K562 (cell line): Measurements from ENCODE around the gene BCAS2. TPM values are rescaled to one million over a fixed set of nuclear protein-coding genes. Genes with fewer than 3 reads are reported as not detected.

ENCODE experiments used
- BCL6 ChIP-seq: fragments of 250-450 bp; sonication (Bioruptor Pico); IDR thresholded peaks from 2 replicates; pipeline ENCODE4 v1.4.0; 2020
- BCLAF1 ChIP-seq, 2 experiments: fragments of 450-650 bp in 1 of 2; IDR thresholded peaks; 2 replicates each; pipeline ENCODE4 v1.6.1; 2011 to 2017; ENCODE audit warnings: low read depth in 2 of 2, antibody characterized with exemption in 1 of 2, borderline replicate concordance in 1 of 2, low read length in 1 of 2, mild to moderate bottlenecking in 1 of 2, mixed read lengths in 1 of 2; ENCODE audit not compliant: control insufficient read depth in 1 of 2
- CAMTA2 ChIP-seq: fragments of 250-450 bp; sonication (Bioruptor Pico); conservative IDR thresholded peaks from 2 replicates; pipeline ENCODE4 v1.5.1; 2022
- HBP1 ChIP-seq: fragments of 450-650 bp; formaldehyde crosslinking; IDR thresholded peaks from 2 replicates; pipeline ENCODE4 v1.4.0; 2022; ENCODE audit warnings: missing genetic modification characterization
- LCOR ChIP-seq: sonication (generic); formaldehyde crosslinking; IDR thresholded peaks from 2 replicates; pipeline ENCODE4 v1.8.0; 2022; ENCODE audit warnings: mild to moderate bottlenecking, missing genetic modification reagents
- NFYB ChIP-seq: IDR thresholded peaks from 2 replicates; pipeline ENCODE4 v1.6.1; 2011; ENCODE audit warnings: mild to moderate bottlenecking, moderate library complexity; ENCODE audit not compliant: insufficient read length; ENCODE audit errors: extremely low read depth
- RAD21 ChIP-seq, 2 experiments: fragments of 250-450 bp in 1 of 2; fragments of 450-650 bp in 1 of 2; sonication (Bioruptor Pico) in 1 of 2; formaldehyde crosslinking in 1 of 2; IDR thresholded peaks in 1 of 2; conservative IDR thresholded peaks in 1 of 2; 2 replicates each; pipeline versions ENCODE4 v1.4.0 to v1.8.0; 2020 to 2022; ENCODE audit warnings: mild to moderate bottlenecking in 2 of 2, moderate library complexity in 1 of 2
- RBM22 ChIP-seq: fragments of 200-400 bp; formaldehyde crosslinking; IDR thresholded peaks from 2 replicates; pipeline ENCODE4 v1.6.1; 2018; ENCODE audit warnings: low read length, low read depth; ENCODE audit not compliant: poor library complexity, severe bottlenecking
- polyA plus RNA-seq, 8 experiments: library from polyadenylated mRNA; depleted of rRNA in 4 of 8; stranded (reverse) in 5 of 8; unstranded in 3 of 8; fragments of >200 nt; fragmentation: Nextera tagmentation in 2 of 8; fragmentation: Illumina TruSeq in 1 of 8; extraction: Ambion mirVana in 2 of 8; extraction: Trizol in 1 of 8; gene quantifications; 2 replicates each; pipeline versions ENCODE4 v1.2.1 to v1.2.3, GENCODE V29; 2011 to 2014; ENCODE audit warnings: inconsistent platforms in 1 of 8, missing spikeins in 1 of 8
- total RNA-seq, 7 experiments: library from RNA; depleted of rRNA in 6 of 7; stranded (reverse); fragments of >200 nt in 6 of 7; fragmentation: Illumina TruSeq in 2 of 7; extraction: Trizol in 2 of 7; gene quantifications; 2 replicates each; pipeline versions ENCODE4 v1.2.1 to v1.2.3, GENCODE V29; 2011 to 2021; ENCODE audit warnings: low replicate concordance in 1 of 7
- TF ChIP-seq, protein P1 (sequence below): fragments of 250-450 bp; sonication (Bioruptor Pico); IDR thresholded peaks from 2 replicates; pipeline ENCODE4 v1.8.0; 2022; ENCODE audit warnings: inconsistent platforms, mild to moderate bottlenecking, moderate library complexity, borderline replicate concordance
- TF ChIP-seq, protein P2 (sequence below), 3 experiments: IDR thresholded peaks in 2 of 3; conservative IDR thresholded peaks in 1 of 3; 2 replicates each; pipeline ENCODE4 v1.5.1; 2011 to 2012; ENCODE audit warnings: low read length in 3 of 3, mild to moderate bottlenecking in 3 of 3, control low read depth in 2 of 3, improper control_type of control experiment in 1 of 3, inconsistent platforms in 1 of 3, low read depth in 1 of 3, mixed read lengths in 1 of 3, moderate library complexity in 1 of 3; ENCODE audit not compliant: insufficient read depth in 2 of 3

The BCAS2 gene
- total and polyA plus RNA-seq, 9 of the 15 experiments (the other 6 are each of a cell fraction or from before 2014, with no cell fraction given): 59.3 to 183 (median 81.1) TPM

- TF ChIP-seq, protein P1, sequence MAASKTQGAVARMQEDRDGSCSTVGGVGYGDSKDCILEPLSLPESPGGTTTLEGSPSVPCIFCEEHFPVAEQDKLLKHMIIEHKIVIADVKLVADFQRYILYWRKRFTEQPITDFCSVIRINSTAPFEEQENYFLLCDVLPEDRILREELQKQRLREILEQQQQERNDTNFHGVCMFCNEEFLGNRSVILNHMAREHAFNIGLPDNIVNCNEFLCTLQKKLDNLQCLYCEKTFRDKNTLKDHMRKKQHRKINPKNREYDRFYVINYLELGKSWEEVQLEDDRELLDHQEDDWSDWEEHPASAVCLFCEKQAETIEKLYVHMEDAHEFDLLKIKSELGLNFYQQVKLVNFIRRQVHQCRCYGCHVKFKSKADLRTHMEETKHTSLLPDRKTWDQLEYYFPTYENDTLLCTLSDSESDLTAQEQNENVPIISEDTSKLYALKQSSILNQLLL: no peak
- peak; percentile 70 to 87 for TF ChIP-seq RAD21 (CRISPR knock-in tag; conservative IDR thresholded peaks at IDR 0.05 in 1 of 2, IDR thresholded peaks at IDR 0.05 in 1 of 2)
- TF ChIP-seq NFYB: no peak
- TF ChIP-seq, protein P2, sequence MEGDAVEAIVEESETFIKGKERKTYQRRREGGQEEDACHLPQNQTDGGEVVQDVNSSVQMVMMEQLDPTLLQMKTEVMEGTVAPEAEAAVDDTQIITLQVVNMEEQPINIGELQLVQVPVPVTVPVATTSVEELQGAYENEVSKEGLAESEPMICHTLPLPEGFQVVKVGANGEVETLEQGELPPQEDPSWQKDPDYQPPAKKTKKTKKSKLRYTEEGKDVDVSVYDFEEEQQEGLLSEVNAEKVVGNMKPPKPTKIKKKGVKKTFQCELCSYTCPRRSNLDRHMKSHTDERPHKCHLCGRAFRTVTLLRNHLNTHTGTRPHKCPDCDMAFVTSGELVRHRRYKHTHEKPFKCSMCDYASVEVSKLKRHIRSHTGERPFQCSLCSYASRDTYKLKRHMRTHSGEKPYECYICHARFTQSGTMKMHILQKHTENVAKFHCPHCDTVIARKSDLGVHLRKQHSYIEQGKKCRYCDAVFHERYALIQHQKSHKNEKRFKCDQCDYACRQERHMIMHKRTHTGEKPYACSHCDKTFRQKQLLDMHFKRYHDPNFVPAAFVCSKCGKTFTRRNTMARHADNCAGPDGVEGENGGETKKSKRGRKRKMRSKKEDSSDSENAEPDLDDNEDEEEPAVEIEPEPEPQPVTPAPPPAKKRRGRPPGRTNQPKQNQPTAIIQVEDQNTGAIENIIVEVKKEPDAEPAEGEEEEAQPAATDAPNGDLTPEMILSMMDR (IDR thresholded peaks at IDR 0.05 in 2 of 3, conservative IDR thresholded peaks at IDR 0.05 in 1 of 3; ENCODE audit: insufficient read depth in 2 of 3, low read depth in 1 of 3, low read length in 3 of 3): peak; percentile 54 to 80 (median 57); a peak in 4 of 6 replicates
- no peak for TF ChIP-seq CAMTA2
- TF ChIP-seq BCLAF1 (IDR thresholded peaks at IDR 0.05; ENCODE audit: borderline replicate concordance in 1 of 2, control insufficient read depth in 1 of 2, low read depth in 2 of 2, low read length in 1 of 2): no peak
- TF ChIP-seq BCL6: no peak
- no peak for TF ChIP-seq LCOR (CRISPR knock-in tag)
- TF ChIP-seq RBM22: no peak
- TF ChIP-seq HBP1 (CRISPR knock-in tag): no peak
These were observed 22.9 kb downstream of the BCAS2 start (continued) for GRCh38 chr1:114558544-114558943.
